NB4 (cell line): Measurements from ENCODE around the gene CLVS2.

ENCODE experiments used
- DNase-seq: peaks from one replicate; pipeline ENCODE4 v3.0.0; 2010; ENCODE audit warnings: low read depth
- H3K4me3 ChIP-seq: one replicate; pipeline ENCODE4 v1.5.1; 2011; ENCODE audit warnings: mild to moderate bottlenecking, low read depth, low read length, moderate library complexity
- MYC ChIP-seq: IDR thresholded peaks from 2 replicates; pipeline ENCODE4 v1.6.1; 2011; ENCODE audit warnings: low read depth, low read length
- POLR2A ChIP-seq: IDR thresholded peaks from 2 replicates; pipeline ENCODE4 v1.6.1; 2011; ENCODE audit warnings: mild to moderate bottlenecking; ENCODE audit not compliant: insufficient read length; ENCODE audit errors: extremely low read depth
- TF ChIP-seq, protein P1 (sequence below): IDR thresholded peaks from one replicate; pipeline ENCODE4 v1.5.1; 2012; ENCODE audit warnings: low read depth, low read length
- TF ChIP-seq, protein P2 (sequence below): IDR thresholded peaks from 2 replicates; pipeline ENCODE4 v1.6.1; 2011; ENCODE audit warnings: low read depth, low read length

The CLVS2 gene

DNA sequence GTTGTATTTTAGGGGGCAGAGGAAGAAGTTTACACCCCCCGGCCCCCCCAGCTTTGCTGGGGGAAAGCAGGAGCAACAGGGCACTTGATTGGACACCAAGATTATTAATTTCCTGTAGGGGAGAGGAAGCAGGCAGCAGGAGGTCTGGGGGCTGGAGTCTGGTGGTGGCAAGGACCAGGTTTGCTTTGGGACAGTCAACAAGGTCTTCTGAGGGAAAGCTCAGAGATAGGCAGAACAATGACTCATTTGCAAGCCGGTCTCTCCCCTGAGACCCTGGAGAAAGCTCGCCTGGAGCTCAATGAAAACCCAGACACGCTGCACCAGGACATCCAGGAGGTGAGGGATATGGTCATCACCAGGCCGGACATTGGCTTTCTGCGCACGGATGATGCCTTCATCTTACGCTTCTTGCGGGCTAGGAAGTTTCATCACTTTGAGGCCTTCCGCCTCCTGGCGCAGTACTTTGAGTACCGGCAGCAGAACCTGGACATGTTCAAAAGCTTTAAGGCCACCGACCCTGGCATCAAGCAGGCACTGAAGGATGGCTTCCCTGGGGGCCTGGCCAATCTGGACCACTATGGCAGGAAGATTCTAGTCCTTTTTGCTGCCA is 1.6 kb downstream of the CLVS2 start:
- no peak overlapping the region for H3K4me3 ChIP-seq
- no peak for TF ChIP-seq MYC
- TF ChIP-seq, protein P1, sequence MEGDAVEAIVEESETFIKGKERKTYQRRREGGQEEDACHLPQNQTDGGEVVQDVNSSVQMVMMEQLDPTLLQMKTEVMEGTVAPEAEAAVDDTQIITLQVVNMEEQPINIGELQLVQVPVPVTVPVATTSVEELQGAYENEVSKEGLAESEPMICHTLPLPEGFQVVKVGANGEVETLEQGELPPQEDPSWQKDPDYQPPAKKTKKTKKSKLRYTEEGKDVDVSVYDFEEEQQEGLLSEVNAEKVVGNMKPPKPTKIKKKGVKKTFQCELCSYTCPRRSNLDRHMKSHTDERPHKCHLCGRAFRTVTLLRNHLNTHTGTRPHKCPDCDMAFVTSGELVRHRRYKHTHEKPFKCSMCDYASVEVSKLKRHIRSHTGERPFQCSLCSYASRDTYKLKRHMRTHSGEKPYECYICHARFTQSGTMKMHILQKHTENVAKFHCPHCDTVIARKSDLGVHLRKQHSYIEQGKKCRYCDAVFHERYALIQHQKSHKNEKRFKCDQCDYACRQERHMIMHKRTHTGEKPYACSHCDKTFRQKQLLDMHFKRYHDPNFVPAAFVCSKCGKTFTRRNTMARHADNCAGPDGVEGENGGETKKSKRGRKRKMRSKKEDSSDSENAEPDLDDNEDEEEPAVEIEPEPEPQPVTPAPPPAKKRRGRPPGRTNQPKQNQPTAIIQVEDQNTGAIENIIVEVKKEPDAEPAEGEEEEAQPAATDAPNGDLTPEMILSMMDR: no peak
- no peak for TF ChIP-seq POLR2A
- TF ChIP-seq, protein P2, sequence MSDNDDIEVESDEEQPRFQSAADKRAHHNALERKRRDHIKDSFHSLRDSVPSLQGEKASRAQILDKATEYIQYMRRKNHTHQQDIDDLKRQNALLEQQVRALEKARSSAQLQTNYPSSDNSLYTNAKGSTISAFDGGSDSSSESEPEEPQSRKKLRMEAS: no peak
- no peak for DNase-seq

DNA sequence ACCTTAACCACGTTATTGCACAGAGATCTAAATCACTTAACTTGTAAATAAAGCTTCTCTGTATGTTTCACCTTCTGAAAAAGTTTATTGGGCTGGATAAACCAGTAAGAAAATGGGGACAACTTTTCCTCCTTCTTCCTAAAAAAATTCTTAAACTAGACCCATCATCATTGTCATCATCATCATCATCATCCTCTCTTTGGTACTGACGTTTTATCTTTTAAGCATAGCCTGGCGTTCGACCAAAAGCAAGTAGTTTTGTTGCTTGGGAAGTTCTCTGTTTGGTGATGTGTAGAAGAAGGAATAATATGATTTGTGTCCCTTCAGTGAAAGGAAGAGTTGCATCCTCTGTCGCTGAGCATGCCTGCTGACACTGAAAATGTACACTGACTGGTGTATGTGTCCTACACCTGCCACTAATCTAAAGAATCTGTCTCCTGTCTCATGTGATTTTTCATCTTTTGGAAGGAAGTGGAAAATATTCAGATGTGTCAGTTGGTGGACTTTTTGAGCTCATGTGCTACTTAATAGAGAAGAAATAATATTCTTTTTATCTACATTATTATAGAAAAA is 2.5 kb downstream of the CLVS2 start:
- no peak for DNase-seq
- no peak overlapping the region for H3K4me3 ChIP-seq
- TF ChIP-seq, protein P2: no peak
- TF ChIP-seq POLR2A (no peak), MYC (no peak)
- TF ChIP-seq, protein P1: no peak

DNA sequence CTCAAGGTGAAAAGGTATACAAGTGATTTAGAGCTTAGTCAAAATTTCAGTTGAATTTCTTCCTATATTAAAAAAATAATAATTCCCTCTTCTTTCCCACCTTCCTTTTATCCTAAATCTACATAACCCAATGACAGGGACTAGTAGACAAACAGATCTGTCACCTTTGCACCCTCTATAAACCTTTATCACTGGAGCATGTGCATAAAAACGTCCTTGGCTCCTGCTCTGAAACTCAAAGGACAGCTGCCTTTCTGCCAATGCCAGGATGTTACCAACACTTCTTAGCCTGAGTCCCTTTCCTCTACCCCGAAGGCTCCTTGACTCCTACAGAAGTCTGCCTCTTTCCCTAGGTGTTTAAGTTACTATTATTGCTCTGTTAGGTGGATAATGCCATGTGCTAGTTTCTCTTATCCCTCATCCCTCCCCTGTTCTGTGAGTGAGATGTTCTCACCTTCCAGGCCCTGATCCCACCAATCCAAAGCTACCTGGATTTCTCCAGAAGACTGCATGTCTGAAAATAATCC is 4.3 kb downstream of the CLVS2 start:
- no peak overlapping the region for H3K4me3 ChIP-seq
- DNase-seq: no peak
- TF ChIP-seq, protein P2: no peak
- TF ChIP-seq, protein P1: no peak
- TF ChIP-seq POLR2A: no peak
- no peak for TF ChIP-seq MYC

- TF ChIP-seq, protein P1: no peak
- TF ChIP-seq, protein P2: no peak
- TF ChIP-seq POLR2A: no peak
- no peak for TF ChIP-seq MYC
- no peak for DNase-seq
- no peak overlapping the region for H3K4me3 ChIP-seq
Measured at GRCh38 chr6:123001540-123001939, 5.5 kb downstream of the CLVS2 start.

GRCh38 chr6:123007885-123008284 is 11.8 kb downstream of the CLVS2 start:
- DNase-seq: no peak
- TF ChIP-seq, protein P2: no peak
- no peak for TF ChIP-seq POLR2A
- TF ChIP-seq MYC: no peak
- no peak overlapping the region for H3K4me3 ChIP-seq

GRCh38 chr6:123009059-123009458 is 13.0 kb downstream of the CLVS2 start:
- H3K4me3 ChIP-seq: no peak overlapping the region
- DNase-seq: no peak
- no peak for TF ChIP-seq POLR2A
- TF ChIP-seq MYC: no peak
- TF ChIP-seq, protein P1: no peak
